Astrocyte (in vitro differentiated cells and primary cell): ENCODE measurements around the gene DBX2. TPM values are rescaled to one million over a fixed set of nuclear protein-coding genes. Genes with fewer than 3 reads are reported as not detected.

Experiments used
- DNase-seq: peaks from one replicate; pipeline ENCODE4 v3.0.0-alpha.2; 2010; ENCODE audit warnings: low read depth
- FAIRE-seq: peaks from 2 replicates; lab custom pipeline; 2011; peaks lifted over from hg19 to GRCh38; lab: Jason Lieb, UNC
- H2AFZ ChIP-seq: 2 replicates; pipeline ENCODE4 v1.6.0; 2012; ENCODE audit warnings: low read depth, low read length, inconsistent platforms
- H3K27ac ChIP-seq: 2 replicates; pipeline ENCODE4 v1.5.1; 2011; ENCODE audit warnings: low read depth, low read length, inconsistent platforms
- H3K27me3 ChIP-seq: 2 replicates; pipeline ENCODE4 v1.6.0; 2011; ENCODE audit warnings: low read length, inconsistent platforms; ENCODE audit not compliant: insufficient read depth
- H3K36me3 ChIP-seq: 2 replicates; pipeline ENCODE4 v1.5.1; 2011; ENCODE audit warnings: low read length, inconsistent platforms; ENCODE audit not compliant: insufficient read depth
- H3K4me1 ChIP-seq: 2 replicates; pipeline ENCODE4 v1.5.1; 2011; ENCODE audit warnings: low read length, inconsistent platforms; ENCODE audit not compliant: insufficient read depth
- H3K4me2 ChIP-seq: 2 replicates; pipeline ENCODE4 v1.6.0; 2012; ENCODE audit warnings: low read length, inconsistent platforms
- H3K4me3 ChIP-seq: 2 replicates; pipeline ENCODE4 v1.5.1; 2011; ENCODE audit warnings: low read depth, mild to moderate bottlenecking, low read length, inconsistent platforms; ENCODE audit not compliant: insufficient read depth
- H3K79me2 ChIP-seq: 2 replicates; pipeline ENCODE4 v1.6.0; 2012; ENCODE audit warnings: mild to moderate bottlenecking, low read length, inconsistent platforms; ENCODE audit not compliant: insufficient read depth
- H3K9ac ChIP-seq: 2 replicates; pipeline ENCODE4 v1.6.0; 2012; ENCODE audit warnings: mild to moderate bottlenecking, low read length, inconsistent platforms
- H3K9me3 ChIP-seq: 2 replicates; pipeline ENCODE4 v1.5.1; 2012; ENCODE audit warnings: low read depth, mild to moderate bottlenecking, low read length, inconsistent platforms; ENCODE audit not compliant: insufficient read depth
- H4K20me1 ChIP-seq: 2 replicates; pipeline ENCODE4 v1.6.0; 2012; ENCODE audit warnings: low read length, inconsistent platforms; ENCODE audit not compliant: insufficient read depth
- H3K27ac Mint-ChIP-seq: one replicate; pipeline ENCODE4 v1.8.0; 2021; ENCODE audit warnings: mild to moderate bottlenecking, mixed read lengths; ENCODE audit not compliant: unreplicated experiment
- H3K27me3 Mint-ChIP-seq: one replicate; pipeline ENCODE4 v1.8.0; 2021; ENCODE audit warnings: low read depth, mixed read lengths; ENCODE audit not compliant: unreplicated experiment
- H3K36me3 Mint-ChIP-seq: one replicate; pipeline ENCODE4 v1.8.0; 2021; ENCODE audit warnings: low read depth, mixed read lengths; ENCODE audit not compliant: unreplicated experiment
- H3K4me1 Mint-ChIP-seq: one replicate; pipeline ENCODE4 v1.8.0; 2021; ENCODE audit warnings: low read depth, mixed read lengths; ENCODE audit not compliant: unreplicated experiment
- H3K4me3 Mint-ChIP-seq: one replicate; pipeline ENCODE4 v1.8.0; 2021; ENCODE audit warnings: mild to moderate bottlenecking, moderate library complexity, mixed read lengths; ENCODE audit not compliant: unreplicated experiment
- H3K9me3 Mint-ChIP-seq: one replicate; pipeline ENCODE4 v1.8.0; 2021; ENCODE audit warnings: mild to moderate bottlenecking, mixed read lengths; ENCODE audit not compliant: unreplicated experiment
- CTCF ChIP-seq: IDR thresholded peaks from 2 replicates; pipeline ENCODE4 v1.5.1; 2011; ENCODE audit warnings: low read depth, mild to moderate bottlenecking, inconsistent platforms, low read length, moderate library complexity; ENCODE audit not compliant: insufficient read depth
- EZH2 ChIP-seq: IDR thresholded peaks from 2 replicates; pipeline ENCODE4 v1.6.1; 2012; ENCODE audit warnings: mild to moderate bottlenecking, low read length, inconsistent platforms; ENCODE audit not compliant: insufficient read depth
- total RNA-seq: library from RNA; stranded (reverse); gene quantifications from 2 replicates; pipeline ENCODE4 v1.2.1, GENCODE V29; 2021

Gene DBX2
- total RNA-seq, 1 donor from 2014 or later = not detected

- Histone ChIP-seq H3K4me1 (no peaks in the 10 kb centered on the region), H2AFZ (no peak overlapping the region), H3K9ac (no peak overlapping the region), H3K4me2 (no peak overlapping the region), H3K9me3 (no peaks in the 10 kb centered on the region), H4K20me1 (no peaks in the 10 kb centered on the region), H3K27ac (no peak overlapping the region), H3K27me3 (no peaks in the 10 kb centered on the region), H3K36me3 (no peaks in the 10 kb centered on the region), H3K79me2 (no peaks in the 10 kb centered on the region), H3K4me3 (no peak overlapping the region)
- DNase-seq = no peak
- H3K4me1 Mint-ChIP-seq = no peaks in the 10 kb centered on the region
- no peak overlapping the region for H3K27ac Mint-ChIP-seq
- H3K9me3 Mint-ChIP-seq = no peaks in the 10 kb centered on the region
- no peaks in the 10 kb centered on the region for H3K36me3 Mint-ChIP-seq
- TF ChIP-seq CTCF (no peak), EZH2 (no peak)
- FAIRE-seq = no peak
- H3K4me3 Mint-ChIP-seq = no peak overlapping the region
- H3K27me3 Mint-ChIP-seq = no peaks in the 10 kb centered on the region
Observed at GRCh38 chr12:45017916-45018315, 33.0 kb downstream of the DBX2 start.

- H3K27me3 ChIP-seq = no peaks in the 10 kb centered on the region
- no peak for FAIRE-seq
- no peak for TF ChIP-seq EZH2
- H3K36me3 Mint-ChIP-seq = no peaks in the 10 kb centered on the region
- H3K36me3 ChIP-seq = no peaks in the 10 kb centered on the region
- no peaks in the 10 kb centered on the region for H3K9me3 Mint-ChIP-seq
- no peak overlapping the region for H3K4me3 ChIP-seq
- H3K9me3 ChIP-seq = no peaks in the 10 kb centered on the region
- H3K27ac ChIP-seq = no peak overlapping the region
- H3K4me1 ChIP-seq = peaks cover 3% of the 10 kb centered on the region
- no peak overlapping the region for H3K9ac ChIP-seq
- no peak for DNase-seq
- no peak overlapping the region for H3K27ac Mint-ChIP-seq
- H4K20me1 ChIP-seq = no peaks in the 10 kb centered on the region
- no peak overlapping the region for H3K4me2 ChIP-seq
- no peaks in the 10 kb centered on the region for H3K79me2 ChIP-seq
- no peak overlapping the region for H3K4me3 Mint-ChIP-seq
- H3K27me3 Mint-ChIP-seq = peaks cover 2% of the 10 kb centered on the region
- no peaks in the 10 kb centered on the region for H3K4me1 Mint-ChIP-seq
- no peak overlapping the region for H2AFZ ChIP-seq
Observed at GRCh38 chr12:45014396-45014795, 36.5 kb downstream of the DBX2 start.

- Histone ChIP-seq H3K4me1 (peaks cover 3% of the 10 kb centered on the region), H3K9ac (no peak overlapping the region), H3K4me3 (no peak overlapping the region), H3K27ac (no peak overlapping the region), H2AFZ (no peak overlapping the region), H3K9me3 (no peaks in the 10 kb centered on the region), H3K79me2 (no peaks in the 10 kb centered on the region), H3K36me3 (no peaks in the 10 kb centered on the region), H3K27me3 (no peaks in the 10 kb centered on the region), H3K4me2 (no peak overlapping the region), H4K20me1 (no peaks in the 10 kb centered on the region)
- FAIRE-seq (no peak), DNase-seq (no peak)
- Mint-ChIP-seq H3K4me1 (no peaks in the 10 kb centered on the region), H3K9me3 (no peaks in the 10 kb centered on the region), H3K27ac (no peak overlapping the region), H3K4me3 (no peak overlapping the region), H3K27me3 (peaks cover 2% of the 10 kb centered on the region), H3K36me3 (no peaks in the 10 kb centered on the region)
- TF ChIP-seq EZH2 (no peak), CTCF (no peak)
Observed at GRCh38 chr12:45012749-45013148, 38.1 kb downstream of the DBX2 start.
